HG03139 (cell line): ENCODE results near the gene PXMP4.

ENCODE experiments used
- ATAC-seq: cut with Tn5 transposase; IDR thresholded peaks from one replicate; pipeline ENCODE4 v1.9.1; 2021; ENCODE audit not compliant: unreplicated experiment

Gene PXMP4

DNA sequence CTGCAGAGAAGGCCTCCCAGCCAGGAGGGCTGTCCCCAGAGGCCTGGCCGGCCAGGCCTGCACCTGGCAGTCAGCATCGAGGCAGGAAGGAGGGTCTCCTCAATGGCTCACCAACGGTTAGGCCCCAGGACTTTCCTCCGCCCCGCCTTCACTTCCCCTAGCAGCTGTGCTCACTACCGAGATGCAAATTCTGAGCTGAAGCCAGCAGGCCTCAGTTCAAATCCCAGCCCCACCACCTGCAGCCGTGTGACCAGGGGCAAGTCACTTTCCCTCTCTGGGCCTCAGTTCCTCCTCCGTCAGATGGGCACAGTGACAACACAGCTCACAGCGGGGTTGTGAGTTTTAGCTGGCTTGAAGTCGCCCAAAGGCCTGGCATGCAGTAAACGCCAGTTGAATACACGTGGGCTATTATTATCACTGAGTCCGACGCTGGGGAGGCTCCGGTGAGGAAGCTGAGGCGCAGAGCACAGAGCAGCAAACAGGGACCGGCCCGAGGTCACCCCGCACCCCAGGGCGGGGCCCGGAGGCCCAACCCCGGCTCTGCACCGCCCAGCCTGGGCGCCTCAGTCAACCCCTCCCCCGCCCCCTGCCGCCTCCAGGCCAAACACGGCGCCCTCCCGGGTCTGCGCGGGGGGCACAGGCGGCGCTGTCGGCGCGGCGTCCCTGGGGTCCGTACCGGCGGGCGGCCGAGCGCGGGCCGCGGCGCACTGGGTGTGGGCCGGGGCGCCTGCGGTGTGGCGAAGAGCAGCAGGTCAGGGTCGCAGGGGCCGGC is 34.6 kb downstream of the PXMP4 start:
- ATAC-seq: no peak

DNA sequence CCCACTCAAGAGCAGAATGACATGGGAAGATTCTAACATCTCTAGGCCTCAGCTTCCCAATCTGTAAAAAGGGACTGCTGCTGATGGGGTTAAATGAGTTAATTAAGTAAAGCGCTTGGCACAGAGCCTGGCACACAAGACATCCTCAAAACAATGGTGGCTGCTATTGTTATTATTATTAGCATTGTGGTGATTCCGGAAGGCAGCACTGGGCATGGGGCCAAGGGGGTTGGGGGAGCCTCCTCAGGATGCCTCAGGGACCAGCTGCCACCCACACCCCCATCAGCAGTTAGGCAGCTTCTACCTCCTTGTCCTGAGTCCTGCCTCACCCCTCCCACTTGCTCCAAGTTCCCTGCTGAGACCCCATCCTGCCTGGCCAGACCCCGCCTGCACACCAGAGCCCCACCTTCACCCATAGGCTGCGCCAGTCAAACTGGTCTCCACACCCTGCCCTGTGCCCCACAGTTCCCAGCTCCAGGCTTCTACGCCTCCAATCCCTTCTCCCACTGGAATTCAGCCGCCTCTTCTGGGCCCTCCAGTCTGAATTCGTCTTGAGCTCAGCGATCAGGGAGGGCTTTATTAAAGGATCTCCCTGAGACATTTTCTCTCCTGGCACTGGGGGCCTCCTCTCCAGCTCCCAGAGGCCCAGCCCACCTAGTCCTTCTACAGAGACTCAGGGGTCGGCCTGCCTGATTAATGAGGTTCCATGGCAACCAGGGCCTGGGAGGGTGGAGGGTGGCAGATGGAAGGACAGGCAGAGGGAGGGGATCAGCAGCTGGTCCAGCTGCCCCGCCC is 35.4 kb downstream of the PXMP4 start:
- ATAC-seq: no peak

DNA sequence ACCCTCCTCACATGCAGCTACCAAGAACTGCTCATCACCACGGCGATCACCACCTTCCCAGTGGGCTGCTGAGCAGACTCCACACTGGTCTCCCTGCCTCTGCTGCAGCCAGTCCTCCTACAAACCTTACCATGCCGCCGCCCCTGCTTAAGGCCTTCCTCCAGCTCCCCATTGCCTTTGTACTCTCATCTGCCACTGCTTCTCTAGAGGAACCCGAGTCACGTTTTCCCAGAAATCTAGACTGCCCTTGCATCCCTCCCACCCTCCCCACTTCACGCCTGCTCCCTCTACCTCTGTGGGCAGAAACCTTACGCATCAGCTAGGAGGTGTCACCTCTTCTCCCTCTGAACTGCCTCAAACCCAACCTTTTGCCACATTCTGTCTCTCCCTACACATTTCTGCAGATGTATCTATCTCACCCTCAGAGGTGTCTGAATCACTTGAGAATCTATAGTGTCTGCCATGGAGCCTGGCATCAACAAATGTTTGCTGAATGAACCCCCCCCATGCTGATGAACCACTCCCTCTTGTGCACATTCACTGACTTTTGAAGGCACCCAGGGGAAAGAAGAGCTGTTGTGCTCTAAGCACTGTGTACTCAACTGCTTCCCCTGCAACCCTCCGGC is 38.3 kb downstream of the PXMP4 start:
- no peak for ATAC-seq

DNA sequence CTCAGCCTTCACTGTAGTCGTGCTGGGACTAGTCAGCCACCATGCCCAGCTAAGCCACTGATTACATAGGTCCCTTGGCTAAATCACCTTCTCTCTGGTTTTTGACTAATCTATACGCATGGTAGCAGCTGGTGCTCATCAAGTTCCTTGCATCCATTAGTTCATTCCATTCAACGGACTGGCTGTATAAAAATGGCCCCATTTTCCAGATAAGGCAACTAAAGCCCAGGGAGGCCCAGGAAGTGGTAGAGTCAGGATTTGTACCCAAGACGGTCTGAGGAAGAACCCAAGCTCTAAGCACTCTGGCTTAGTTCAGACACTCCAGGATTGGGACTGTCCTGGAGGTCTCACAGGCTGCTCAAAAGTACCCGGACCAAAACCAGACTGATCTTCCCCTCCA is 38.8 kb downstream of the PXMP4 start:
- no peak for ATAC-seq

DNA sequence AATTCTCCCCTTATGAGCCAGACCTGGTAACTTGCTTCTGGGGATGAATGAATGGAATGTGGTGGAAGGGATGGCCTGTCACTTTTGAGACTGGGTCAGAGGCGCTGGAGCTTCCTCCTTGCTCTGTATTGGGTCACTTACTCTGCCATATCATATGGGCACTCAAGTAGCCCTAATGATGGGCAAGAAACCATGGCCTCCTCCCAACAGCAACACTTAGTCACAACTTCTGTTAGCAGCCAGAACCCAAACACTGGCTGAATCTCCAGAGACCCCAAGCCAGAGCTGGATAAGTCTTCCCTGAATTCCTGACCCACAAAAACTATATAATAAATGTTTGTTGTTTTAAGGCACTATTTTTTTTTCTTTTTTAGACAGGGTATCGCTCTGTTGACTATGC is 39.4 kb downstream of the PXMP4 start:
- no peak for ATAC-seq

DNA sequence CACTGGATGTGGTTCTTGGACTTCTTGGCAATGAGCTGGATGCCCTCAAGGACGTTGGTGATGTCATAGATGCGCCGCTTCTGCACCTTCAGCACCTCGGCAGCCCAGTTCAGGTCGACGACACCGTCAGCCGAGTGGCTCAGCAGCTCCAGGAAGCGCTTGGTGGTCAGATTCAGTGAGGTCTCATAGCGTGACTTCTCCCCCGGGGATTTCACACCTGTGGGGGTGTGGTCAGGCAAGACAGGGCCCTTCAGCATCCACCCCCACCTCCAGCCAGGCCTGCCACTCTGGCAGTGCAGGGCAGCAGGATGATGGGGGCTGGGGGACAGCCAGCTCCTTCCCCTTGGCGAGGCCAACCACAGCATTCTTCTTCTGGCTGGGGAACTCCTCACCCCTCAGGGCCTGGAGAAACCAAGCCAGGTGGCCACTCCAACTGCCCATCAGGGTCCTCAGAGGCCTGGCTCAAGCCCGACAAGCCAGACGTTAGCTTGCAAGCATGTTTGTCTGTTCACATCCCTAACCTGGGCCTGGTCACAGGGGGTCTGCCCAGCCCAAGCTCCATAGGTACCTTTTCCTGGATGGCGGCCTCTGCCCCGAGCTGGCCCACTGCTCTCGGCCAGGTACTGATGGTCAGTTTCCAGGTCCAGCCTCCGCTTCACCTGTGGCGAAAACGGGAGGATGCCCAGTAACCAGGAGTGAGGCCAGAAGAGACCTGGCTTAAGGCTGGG is 40.2 kb downstream of the PXMP4 start:
- no peak for ATAC-seq

DNA sequence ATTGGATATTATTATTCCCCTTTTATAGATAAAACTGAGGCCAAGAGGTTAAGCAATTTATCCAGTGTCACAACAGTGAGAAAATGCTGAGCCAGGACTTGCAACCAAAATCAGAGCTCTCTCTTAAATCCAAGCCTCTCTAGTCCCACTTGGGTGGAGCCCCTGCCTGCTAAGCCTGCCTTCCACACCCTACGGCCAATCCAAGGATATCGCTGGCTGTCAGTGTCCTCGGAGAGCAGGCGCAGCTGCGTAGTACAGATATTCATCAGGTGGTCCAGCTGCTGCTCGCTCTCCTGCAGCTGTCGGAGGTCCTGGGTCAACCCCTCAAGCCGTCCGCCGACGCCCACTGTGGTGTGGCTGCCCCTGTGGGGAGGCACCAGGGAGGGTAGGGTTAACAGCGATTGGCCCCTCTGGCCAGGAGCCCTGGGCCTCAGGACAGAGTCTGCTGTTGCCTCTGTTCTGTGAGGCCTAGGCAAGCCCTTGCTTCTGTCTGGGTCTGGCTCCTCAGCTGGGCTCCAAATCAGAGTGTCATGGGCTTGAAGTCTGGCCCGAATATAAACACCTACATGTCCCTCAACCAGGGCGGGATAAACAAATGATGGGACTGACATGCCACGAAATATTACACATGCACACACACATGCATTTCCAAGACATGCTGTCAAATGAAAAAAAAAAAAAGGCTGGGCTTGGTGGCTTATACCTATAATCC is 42.0 kb downstream of the PXMP4 start:
- ATAC-seq: no peak

DNA sequence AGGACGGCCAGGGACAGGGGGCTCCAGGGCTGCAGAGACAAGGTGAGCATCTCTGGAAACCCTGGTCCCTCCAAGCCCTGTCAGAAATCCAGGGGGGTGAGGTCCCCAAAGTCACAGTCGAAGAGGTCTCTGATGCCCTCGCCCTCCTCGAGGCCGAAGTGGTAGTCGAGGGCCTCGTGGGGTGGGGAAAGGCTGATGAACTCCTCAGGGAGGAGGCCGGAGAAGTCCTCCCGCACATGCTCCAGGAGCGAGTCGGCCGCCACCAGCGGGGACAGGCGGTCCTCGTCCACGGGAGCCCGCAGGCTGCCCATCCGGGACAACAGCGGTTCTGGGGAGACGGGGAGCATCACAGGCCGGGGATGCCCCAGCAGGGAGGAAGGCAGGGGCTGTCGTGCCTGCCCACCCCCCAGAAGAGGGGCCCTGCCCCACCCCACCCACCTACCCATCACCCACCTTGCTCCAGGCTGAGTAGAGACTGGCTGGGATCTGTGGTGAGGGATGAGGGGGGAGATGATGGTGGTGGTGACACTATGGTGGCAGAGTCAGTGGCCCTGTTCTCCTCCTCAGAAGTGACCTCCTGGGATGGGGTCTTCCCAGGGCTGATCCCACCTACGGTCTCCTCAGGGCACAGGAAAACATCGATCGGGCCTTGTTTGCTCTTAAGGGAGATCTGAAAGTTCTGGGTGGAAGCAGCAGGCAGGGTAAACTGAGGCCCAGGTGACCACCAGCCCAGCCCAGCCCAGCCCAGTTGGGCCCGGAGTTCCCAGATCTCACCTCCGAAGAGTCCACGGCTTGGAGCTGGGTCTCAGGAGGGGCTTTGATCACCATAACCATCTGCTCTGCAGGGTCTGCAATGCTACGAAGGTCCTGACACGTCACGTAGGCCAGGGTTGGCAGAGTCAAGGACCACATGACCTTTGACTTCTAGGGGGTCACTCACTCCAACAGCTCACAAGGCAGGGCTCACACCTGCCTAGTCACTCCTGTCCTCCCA is 43.2 kb downstream of the PXMP4 start:
- no peak for ATAC-seq

DNA sequence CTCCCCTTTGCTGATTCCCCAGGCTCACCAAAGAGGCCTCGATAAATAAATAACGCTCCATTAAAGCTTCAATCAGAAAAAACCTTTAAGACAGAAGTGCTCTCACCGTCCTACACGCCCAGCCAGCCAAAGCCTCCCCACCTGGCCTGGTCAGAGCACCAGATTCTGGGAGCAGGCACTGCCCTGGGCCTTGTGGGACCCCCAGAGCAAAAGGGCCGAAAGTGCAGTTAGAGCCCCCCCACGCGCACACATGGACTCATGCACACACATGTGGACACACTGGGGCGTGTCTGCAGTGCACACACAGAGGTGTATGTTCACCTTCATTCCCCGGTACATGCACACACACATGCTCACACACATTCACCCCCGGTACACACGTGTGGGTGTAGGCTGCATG is 44.0 kb downstream of the PXMP4 start:
- no peak for ATAC-seq

DNA sequence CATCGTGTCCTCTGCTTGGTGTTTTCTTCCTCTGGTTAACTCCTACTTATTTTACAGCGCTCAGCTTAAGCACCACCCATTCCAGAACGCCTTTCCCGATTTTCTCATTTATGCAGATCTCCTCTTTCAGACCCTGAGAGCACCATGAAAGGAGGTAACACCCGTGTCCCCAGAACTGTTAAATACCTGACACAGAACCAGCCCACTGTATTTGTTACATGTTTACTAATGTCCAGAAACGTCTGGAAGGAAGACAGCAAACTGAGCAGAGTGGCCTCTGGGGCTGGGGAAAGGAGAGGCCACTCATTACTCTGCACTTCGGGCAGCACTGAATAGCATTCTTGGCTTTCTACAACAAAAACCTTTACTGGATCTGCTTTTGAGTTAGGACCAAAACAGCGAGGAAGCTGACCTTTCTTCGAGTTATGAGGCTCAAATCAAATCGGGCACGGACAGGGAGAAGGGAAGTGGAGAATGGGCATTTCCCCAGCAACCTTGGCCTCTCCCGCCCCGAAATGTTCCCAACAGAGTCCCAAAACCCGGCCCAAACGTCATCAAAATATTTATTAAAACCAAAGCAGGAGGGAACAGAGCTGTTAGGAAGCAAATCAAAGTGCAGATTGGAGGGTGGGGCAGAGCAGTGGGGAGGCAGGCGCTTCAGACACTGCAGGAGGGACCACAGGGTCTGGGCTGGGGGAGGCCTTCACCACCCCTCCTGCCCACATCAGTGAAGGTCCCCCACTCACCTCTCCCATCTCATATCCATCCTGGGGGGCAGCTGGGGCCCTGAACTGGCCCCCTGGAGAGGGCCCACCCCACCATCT is 44.8 kb downstream of the PXMP4 start:
- ATAC-seq: no peak

DNA sequence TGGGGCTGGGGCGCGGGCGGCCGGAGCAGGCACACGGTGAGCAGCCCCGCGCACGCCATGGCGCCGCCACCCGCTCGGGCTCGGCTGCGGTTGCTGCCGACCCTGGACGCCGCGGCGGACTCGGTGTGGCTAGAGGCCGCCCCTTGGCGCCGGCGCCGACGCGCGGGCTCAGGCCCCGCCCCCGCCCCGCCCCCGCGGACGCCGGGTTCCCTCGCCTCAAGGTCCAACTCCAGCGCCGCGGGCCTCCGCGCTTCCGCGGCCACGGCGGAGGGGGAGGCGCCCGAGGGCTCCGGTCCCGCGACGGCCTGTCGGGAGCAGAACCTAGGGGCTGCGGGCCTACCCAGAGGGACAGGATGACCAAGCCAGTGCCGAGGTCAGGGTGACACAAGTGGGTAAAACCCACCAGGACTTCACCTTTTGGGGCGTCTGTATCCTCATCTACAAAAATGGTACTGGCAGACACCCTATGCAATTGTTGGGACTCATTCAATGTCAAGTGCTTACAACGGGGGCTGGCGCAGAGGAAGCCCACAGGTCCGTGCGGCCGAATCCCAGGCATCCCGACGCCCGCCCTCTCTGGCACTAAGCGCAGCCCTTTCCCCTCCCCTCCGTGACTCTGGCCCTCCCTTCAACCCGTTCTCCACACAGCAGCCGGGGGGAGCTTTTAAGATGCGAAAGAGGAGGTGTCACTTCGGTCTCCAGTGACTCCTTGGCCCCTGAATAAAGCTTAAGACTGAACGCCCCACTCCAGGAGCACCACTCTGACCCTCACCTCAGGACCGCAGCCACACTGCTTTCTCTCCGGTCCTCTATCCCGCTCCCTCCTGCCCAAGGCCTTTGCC is 45.6 kb downstream of the PXMP4 start, which contains the start of gene NECAB3:
NECAB3 (minus strand) TSS at position 135 of the 842 bp plus-strand sequence; CDS start at position 59, 76 bp downstream.
- ATAC-seq: no peak

DNA sequence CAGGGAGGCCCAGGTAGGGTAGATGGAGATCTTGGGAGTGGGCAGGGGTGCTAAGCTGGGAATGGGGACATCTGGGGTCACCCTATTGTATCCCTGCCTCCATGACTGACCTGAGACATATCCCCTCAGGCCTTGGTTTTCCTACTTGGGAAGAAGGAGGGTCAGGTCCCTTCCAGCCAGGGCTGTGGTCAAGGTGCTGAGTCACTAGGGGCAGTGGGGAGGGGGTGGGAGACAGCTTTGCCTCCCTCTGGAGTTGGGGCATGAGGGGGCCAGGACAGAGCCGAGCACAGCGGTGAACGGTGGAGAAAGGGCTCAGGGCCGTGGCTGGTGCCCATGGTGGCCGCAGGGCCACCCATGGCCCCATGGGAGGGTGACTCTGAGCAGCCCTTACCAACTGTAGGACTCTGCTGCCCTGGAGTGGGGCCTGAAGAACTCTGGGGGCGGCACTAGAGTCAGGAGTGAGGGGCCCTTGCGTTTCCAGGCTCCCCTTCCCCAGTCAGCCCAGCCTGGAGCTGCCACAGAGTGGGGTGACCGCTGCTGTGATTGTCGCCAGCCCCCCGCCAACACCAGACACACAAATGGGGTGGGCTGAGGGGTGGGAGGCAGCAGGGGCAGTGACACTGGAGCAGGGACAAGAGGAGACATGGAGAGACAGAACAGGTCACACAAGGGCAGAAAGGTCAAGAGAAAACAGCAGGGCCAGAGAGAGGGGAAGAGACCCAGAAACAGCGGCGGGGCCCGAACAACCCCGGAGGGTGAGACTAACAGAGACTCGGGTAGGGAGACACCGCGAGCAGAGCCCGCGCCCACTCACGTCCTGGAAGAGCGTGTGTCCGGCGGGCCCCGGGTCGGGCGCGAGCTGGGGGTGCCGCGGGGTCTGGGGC is 46.5 kb downstream of the PXMP4 start:
- ATAC-seq: no peak

DNA sequence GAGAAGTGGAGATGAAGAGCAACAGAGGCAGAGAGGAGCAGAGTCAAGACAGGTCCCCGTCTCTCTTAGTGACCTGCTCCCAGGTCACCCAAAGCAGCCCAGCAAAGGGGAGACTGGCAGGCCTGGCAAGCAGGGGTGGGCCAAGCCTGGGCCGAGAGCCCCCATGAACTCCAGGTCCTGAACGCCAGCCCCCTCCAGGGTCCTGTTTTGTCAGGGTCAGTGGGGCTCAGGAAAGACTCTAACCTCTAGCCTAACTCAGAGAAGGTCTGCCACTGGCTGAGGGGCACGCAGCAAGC is 47.0 kb downstream of the PXMP4 start:
- no peak for ATAC-seq

DNA sequence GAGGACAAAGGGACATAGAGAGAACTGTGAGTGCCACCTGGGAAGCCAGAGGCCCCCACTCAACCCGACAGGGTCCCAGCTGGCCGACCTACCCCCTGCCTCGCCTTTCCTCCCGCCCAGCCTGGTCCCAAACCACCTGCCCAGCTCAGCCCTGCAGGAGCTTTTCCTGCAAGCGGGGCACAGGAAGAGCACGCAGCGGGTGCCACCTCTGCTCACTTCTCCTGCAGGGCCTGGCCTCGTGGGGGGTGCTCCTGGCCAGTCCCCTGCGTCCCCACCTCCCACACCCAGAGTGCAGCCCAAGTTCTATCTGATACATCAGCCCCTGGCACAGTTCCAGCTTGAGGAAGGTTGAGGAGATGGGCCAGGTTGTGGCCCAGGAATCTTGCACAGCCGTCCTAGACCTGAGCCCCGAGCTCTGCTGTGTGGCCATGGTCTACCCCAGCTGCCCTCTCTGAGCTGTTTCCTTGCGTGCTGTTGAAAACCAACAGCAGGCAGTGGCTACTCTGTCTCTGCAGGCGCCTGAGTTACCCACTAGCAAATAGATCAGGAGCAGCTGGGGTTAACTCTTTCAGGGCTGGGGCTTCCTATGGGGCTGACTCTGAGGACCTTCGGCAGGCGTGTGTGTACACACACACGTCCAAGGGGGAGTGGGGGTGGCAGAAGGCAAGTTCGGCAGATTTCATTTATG is 47.5 kb downstream of the PXMP4 start:
- ATAC-seq: no peak

DNA sequence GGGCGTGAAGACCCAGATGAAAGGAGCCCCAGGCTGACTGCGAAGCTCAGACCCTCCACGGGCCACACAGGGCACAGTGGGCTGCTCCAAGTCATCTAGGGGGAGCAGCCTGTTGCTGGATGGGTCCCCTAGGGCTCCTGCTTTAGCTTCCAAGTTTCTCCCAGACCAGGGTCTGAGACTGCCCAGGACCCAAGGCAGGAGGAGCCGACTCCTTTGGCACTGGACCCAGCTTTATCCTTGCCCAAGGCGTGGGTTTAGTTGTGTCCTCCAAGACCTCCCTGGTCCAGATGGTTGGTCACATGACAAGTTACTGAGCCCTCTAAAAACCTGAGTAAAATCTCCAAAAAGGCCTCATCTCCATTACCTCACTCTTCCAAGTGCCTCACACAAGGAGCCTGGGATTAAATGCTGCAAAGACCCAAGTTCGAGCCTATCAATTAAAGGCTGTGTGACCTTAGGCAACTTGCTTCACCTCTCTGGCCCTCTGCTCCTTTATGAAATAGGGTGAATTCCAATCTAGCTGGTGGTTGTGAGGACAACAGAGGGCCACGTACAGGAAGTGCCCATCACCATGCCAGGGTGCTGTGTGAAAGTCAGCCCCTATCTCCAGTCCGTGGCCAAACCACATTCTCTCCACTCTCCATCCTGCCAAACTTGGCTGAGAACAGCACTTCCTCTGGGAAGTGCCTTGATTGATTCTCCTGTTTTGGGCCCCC is 48.4 kb downstream of the PXMP4 start:
- ATAC-seq: no peak
